T1000 (cell line): ENCODE results near the gene CDX1.
A peak's percentile ranks its signal among the peaks of the same experiment; 100 is the strongest.

ENCODE experiments used
- DNase-seq: peaks from one replicate; lab custom pipeline; 2025; ENCODE audit warnings: mixed read lengths; lab: John Stamatoyannopoulos, UW

The CDX1 gene

GRCh38 chr5:150146862-150147601 is 19.5 kb upstream of the CDX1 start:
- DNase-seq, result no peak

GRCh38 chr5:150147670-150148069 is 18.9 kb upstream of the CDX1 start:
- no peak for DNase-seq

DNA sequence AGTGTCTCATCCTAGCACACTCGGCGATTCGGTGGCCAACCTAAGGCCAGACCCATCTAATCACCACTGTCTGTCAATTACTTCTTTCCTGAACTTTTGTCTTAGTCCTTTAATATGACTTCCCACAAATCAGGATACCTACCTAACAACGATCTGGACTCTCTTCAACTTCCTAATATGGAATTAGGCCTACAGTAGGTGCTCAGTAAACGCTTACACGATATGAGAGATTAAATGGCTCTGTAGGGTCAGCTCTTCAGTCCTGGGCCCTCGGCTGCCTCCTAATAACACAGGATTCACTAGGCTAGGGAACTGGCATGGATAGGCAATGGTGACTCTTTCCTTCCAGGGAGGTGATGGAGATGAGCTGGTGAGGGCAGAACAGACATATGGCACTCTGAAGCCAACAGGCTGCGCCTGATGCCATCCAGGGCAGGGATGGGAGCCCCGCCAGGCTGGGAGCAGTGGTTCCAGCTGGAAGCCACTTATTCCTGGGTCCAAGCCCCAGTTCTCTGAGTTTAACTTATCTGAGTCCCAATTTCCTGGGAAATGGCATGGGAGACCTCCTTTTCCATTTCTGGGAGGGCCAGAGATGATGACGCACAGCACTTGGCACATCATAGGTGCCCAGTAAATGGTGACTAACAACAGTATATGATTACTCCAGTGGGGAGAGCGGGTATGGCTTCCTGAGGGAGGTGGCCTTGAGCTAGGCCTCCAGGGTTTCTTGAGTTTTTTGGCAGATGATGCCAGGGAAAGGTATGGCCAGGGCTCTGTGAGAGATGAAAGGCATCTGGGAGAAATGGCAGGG is 18.3 kb upstream of the CDX1 start:
- DNase-seq, result no peak

DNA sequence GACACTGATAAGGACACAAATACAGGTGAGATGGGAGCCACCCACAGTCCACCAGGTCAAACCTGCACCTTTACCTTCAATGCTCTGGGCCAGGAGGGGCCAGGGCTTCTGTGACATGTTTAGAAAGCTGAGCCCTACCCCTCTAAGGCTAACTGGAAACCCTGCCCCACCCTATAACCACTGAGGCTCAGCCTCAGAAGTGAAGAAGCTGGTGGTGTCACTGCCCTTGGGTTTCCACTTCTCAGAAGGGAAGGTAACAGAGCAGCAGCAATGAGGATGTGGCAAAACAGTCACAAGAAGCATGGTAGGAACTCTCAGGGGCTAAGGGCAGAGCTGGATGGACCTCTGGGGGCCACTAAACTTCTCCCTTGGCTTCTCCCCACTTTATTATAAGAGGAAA is 17.0 kb upstream of the CDX1 start:
- no peak for DNase-seq

DNA sequence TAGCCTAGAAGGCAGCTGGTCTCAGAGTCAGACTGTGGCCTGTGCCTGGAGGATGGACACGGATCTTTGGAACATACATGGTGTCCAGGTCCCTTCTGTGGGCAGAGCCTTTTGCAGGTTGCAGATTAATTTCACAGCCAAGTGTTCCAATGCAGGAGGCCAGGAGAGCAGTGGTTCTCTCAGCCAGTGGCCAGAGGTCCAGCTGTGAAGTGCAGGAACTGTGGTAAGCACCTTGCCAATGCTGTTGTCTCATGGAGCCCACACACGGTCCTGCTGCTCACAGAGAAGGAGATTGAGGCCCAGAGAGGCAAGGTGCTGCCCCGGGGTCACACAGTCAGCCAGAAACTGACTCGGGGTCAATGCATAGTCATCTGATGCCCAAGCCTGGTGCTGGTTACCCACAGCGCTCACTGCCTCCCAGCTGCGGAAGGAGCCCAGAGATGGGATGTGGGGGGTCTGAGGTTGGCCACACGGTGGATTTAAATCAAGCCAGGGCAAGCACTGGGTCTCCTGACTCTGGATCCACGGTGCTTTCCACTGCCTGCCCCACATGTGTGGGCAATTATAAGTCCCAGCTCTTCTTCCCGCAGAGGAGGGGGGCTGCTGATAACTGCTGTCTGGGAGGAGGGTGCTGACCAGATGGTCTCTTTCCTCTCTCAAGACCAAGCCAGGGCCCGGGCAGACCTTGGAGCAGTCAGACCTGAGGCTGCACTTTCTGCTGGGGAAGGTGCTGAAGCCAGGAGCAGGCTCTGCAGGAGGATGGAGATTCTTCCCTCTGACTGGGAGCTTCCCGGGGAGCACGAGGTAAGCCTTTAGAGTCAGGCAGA is 13.7 kb upstream of the CDX1 start:
- DNase-seq, result no peak

GRCh38 chr5:150153483-150153882 is 13.1 kb upstream of the CDX1 start:
- no peak for DNase-seq

DNA sequence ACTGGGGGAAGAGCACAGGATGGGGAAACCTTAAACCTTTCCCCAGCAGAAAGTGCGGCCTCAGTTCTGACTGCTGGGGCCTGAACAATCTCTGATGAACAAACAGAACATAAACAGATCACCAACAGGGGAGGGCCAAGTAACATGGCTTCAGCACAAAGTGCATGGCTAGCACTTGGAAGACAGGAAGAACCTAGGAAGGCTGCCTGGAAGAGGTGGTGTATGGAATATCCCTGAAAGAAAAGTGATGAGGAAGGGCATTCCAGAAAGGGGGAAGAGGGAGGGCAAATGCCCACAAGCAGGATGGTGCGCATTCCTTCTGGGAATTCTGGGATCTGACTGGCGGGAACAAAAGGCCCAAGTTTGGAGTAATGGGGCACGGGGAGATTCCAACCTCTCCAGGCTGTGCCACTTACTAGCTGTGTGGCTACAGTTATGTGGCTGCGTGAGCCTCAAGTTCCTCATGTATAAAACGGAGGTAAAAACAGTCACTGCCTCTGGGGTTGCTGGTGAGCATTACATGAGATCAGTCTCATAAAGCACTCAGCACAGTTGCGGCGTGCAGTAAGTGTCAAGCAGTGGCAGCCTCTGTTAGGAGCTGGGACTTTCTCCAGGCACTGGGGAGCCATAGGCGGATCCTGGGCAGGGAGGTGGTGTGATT is 12.5 kb upstream of the CDX1 start:
- DNase-seq, result no peak

GRCh38 chr5:150154618-150155128 is 11.9 kb upstream of the CDX1 start:
- no peak for DNase-seq

- peak; percentile 54 for DNase-seq
These were observed 11.1 kb upstream of the CDX1 start, which contains the start of gene PDGFRB for GRCh38 chr5:150155258-150156026. Gene PDGFRB, minus strand, starts transcription at chr5:150155845. Its CDS starts 18,798 bp downstream, at chr5:150137047.

DNA sequence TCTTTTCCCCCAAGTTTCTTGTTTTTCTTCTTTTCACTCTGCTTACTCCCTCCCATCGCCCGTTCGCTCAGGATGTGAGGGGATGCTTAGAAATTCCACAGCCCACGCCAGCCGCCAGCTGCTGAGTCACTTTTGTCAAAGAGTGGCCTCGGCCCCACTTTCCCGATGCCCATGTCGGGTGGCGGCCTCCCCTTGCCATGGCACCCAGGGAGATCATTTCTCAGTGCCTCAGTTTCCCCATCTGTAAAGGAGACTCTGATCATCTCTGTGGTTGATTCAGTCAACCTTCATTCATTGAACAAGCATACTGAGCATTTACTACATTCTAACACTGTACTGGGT is 10.6 kb upstream of the CDX1 start:
- DNase-seq, result no peak

DNA sequence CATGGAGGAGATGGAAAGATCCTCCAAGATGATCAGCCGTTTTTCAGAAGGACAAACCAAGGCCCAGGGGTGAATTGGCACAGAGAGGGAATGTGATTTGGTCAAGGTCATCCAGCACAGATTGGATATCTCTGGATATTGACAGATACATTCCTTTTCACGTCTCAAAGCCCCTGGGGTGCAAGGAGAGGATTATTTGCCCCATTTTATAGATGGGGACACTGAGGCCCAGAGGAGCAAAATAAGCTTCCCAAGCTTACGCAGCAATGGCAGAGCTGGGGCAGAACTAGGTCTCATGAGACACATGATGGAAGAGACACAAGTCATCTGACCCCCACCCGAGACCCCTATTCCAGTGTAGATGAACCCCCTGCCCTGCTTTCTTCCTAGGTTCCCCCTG is 10.0 kb upstream of the CDX1 start:
- DNase-seq, result no peak

GRCh38 chr5:150157168-150157567 is 9.4 kb upstream of the CDX1 start:
- no peak for DNase-seq

GRCh38 chr5:150158170-150158949 is 8.2 kb upstream of the CDX1 start:
- no peak for DNase-seq

- no peak for DNase-seq
These were observed 7.5 kb upstream of the CDX1 start for GRCh38 chr5:150159031-150159430.

- DNase-seq, result no peak
These were observed 6.8 kb upstream of the CDX1 start for GRCh38 chr5:150159741-150160179.

- DNase-seq, result no peak
These were observed 6.0 kb upstream of the CDX1 start for GRCh38 chr5:150160448-150161081.

DNA sequence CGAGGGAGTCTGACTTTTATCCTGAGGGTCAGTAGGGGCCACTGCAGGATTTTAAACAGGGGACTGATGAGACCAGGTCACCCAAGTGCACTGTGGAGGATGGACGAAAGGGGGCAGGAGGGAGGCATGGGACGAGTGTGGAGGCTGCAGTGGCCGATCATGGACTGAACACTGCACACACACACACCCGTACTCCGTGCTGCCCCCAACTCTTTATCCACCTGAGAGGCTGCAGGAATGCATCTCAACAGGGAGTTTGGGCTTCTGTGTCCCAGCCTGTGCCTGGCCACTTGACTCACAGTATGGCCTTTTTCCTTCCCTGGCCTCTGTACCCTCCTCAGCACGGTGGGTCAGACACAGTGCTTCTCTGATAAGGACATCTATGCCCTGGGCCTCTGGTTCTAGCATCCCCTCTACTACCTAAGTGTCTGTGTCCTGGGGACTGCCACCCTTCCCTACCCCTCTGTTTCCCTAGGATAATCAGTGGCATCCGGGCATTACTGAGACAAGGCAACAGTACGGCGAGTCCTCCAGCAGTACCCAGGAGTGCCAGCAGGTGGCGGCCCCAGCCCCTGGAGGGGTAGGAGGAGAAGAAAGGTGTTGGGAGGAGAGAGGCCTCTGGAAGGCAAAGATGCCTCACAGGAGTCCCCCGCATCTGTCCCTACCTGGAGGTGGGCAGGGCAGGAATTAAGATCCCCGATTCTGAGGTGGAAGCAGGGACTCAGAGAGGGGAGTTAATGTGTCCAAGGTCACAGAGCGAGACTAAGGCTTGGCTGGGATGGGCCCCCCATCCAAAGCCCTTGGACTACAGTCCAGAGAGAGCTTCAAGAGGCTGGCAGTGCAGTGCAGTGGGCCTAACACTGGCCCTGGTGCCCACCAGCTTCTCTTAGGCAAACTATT is 5.1 kb upstream of the CDX1 start:
- peak; percentile 60 for DNase-seq

- no peak for DNase-seq
These were observed 4.5 kb upstream of the CDX1 start for GRCh38 chr5:150162142-150162513.

DNA sequence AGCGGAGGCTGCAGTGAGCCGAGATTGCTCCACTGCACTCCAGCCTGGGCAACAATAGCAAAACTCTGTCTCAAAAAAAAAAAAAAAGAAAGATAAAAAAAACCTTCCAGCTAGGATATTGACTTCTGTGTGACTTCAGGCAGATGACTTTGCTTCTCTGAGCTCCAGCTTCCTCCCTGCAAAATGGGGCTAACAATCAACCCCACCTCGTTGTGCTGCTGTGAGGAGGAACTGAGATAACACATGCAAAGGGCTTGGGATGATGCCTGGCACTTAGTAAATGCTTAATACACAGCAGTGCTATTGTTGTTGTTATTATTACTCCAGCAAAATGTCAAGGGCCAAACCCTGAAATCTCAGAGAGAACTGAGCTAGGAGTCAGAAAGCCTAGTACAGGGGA is 3.5 kb upstream of the CDX1 start:
- DNase-seq, result no peak
